GM19328 (cell line): ENCODE data around the gene RABL3.
A peak's percentile ranks its signal among the peaks of the same experiment; 100 is the strongest.
"Not testable (repeated sequence)": the region's sequence is repeated elsewhere in the genome, so short reads cannot be mapped to it uniquely, and the experiment has no call there.

Source experiments
- ATAC-seq: cut with Tn5 transposase; IDR thresholded peaks from one replicate; pipeline ENCODE4 v1.9.1; 2021; ENCODE audit warnings: mild to moderate bottlenecking, moderate library complexity; ENCODE audit not compliant: unreplicated experiment

Gene RABL3

DNA sequence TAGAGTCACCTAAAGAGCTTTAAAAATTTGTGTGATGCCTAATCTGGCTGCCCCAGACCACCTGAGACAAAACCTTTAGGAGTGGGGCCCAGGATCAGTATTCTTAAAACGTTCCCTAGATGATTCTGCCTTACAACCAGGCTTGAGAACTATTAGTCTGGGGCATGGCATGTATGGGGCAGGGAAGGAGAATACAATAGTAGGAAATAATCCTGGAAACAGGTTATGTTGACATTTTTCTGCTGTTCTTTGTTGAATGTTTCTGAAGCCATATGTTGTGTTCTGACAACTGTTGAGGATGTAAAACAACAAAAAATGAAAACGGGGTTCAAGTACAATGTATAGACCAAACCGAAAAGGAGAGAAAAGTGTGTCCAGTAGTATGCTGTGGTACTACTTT is 3.1 kb upstream of the RABL3 start:
- ATAC-seq: no peak

DNA sequence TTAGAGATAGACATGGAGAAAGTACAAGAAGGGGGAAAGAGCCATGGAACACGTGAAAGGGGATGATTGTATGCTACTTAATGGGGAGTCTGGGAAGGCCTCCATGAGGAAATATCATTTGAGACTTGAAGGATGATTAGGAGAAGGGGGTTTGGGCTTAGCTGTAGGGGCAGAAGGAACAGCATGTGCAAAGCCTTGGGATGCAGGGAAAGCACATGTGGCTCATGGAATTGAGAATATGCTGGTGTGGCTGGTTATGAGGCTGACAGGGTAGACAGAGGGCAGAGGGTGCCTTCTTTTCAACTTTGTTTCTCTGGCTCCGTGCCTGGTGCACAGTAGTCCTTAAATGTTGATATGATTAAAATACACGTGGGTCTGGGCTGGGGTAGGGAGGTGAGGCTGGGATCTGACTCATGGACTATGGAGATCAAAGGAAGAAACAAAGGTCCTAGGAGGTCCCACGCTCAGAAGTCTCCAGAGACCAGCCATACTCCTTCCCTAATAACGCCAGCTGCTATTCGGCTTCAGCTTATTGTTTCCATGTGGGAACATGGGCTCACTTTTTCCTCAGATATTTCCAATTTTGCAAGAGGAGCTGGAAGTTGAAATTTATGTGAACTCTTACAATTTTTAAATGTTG is 1.4 kb upstream of the RABL3 start:
- no peak for ATAC-seq

DNA sequence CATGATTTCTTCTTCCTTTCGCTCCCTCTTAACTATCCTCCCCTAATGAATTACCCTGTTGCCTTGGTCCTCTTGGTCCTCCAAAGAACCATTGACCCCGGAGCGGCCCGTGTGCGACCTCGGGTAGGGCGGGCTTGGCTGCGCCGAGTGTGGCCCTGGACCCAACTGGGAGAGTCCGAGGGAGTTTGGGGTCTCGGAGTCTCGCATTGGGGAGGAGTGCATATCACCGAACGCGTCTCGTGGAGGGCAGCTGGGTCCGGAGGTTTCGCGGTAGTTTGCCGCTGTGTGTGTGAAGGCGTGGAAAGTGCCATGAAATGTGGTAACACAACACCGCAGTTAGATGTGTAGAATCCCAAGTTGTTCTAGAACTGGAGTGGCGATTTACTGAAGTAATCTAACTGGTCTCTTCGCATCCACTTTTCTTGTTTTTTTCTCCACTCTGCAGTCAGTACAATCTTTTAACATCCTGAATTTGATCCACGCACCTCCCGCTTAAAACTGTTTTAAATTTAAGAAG is 591 bp upstream of the RABL3 start:
- peak; percentile 24 for ATAC-seq

DNA sequence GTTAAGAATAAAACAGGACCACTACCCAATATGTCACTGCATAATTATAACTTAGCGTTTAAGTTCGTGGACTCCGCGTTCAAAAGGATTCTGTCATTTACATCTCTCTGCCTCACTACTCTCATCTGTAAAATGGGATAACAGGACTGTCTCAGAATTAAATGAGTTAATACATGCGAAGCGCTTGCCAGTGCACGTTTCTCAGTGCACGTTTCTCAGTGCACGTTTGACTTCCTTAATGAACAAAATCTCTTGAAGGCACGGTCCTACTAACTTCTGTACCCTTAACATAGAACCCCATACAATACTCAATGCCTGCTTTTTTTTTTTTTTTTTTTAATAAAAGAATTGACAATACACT is 499 bp downstream of the RABL3 start:
- ATAC-seq: peak; percentile 14

DNA sequence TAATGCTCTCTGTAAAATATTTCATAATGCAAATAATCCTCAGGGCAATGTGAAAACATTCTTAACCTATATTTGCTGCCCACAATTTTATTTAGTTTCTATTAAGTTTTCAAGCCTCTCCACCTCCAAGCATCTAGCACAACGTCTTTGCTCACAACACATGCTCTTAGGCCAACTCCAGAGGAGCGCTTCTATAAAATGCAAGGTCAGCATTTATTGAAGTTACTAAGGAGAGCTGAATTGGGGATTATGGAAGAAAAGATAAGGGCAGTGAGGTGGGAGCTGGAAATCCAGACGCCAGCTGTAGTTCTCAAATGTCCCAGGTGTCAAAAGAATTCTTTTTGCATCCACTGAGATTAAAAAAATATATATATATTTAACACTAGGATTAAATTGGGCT is 996 bp downstream of the RABL3 start:
- ATAC-seq: no peak

DNA sequence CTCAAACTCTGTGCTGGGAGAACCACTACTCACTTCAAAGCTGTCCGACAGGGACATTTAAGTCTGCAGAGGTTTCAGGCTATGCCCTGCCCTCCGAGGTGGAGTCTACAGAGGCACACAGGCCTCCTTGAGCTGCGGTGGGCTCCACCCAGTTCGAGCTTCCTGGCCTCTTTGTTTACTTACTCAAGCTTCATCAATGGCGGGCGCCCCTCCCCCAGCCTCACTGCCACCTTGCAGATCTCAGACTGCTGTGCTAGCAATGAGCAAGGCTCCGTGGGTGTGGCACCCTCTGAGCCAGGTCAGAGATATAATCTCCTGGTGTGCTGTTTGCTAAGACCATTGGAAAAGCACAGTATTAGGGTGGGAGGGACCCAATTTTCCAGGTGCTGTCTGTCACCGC is 4.3 kb downstream of the RABL3 start:
- ATAC-seq: not testable (repeated sequence)

DNA sequence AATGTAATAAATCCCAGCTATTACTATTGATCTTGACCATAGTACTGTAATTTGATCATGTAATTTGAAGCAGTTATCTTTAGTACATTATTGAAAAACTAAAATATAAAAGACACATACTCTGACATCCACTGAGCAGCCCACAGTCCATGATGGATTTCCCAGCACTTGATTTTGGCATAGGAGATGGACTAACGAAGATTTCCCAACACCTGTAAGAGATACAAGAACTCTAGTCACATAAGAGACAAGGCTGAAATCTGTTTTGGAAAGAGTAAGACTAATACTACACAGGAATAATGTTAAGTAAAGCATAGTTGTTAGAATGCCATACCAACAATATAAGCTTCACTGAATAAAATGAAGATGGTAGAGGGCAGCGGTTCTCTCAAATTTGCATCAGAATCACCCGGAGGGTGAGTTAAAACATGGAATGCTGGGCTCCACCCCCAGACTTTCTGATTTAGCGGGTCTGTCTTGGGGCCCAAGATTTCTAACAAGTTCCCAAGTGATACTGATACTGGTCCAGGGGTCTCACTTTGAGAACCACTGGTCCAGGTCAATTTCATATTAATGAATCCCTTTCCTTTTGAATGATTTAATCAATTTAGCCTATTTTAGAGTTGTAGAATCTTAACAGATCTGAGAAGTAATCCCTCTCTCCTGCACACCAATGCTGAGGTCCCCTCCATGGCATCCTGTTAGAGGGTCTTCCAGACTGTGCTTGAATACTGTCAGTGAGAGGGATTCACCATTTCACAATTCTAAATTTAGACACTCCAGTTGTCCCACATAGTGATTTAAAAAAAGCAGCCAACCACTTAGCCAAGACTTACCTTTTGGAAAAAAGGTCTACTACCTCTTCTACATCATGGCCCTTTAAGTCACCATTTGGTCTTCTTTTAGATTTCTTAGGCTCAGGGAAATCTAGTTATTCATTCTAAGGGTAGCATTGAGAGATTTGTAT is 11.5 kb downstream of the RABL3 start:
- no peak for ATAC-seq

DNA sequence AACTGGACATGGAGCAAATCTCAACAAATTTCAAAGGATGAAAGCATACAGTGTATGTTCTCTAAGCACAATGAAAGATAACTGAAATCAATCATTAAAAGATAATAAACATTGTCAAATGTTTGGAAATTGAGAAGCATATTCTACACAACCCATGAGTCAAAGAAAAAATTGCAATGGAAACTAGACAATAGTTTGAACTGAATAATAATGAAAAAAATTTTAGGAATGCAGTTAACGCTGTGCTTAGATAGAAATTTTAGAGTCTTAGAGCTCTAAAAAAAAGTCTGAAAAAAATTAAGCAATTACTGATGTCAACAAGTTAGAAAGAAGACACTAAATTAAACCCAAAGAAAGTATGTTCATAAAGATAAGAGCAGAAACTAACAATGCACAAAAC is 15.5 kb downstream of the RABL3 start:
- ATAC-seq: no peak

DNA sequence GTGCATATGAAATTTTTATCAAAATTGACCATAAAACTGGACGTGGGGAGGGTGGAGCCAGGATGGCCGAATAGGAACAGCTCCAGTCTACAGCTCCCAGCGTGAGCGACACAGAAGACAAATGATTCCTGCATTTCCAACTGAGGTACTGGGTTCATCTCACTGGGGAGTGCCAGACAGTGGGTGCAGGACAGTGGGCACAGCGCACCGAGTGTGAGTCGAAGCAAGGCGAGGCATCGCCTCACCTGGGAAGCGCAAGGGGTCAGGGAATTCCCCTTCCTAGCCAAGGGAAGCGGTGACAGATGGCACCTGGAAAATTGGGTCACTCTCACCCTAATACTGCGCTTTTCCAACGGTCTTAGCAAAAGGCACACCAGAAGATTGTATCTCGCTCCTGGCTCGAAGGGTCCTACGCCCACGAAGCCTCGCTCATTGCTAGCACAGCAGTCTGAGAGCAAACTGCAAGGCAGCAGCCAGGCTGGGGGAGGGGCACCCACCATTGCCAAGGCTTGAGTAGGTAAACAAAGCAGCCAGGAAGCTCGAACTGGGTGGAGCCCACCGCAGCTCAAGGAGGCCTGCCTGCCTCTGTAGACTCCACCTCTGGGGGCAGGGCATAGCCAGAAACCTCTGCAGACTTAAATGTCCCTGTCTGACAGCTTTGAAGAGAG is 23.0 kb downstream of the RABL3 start:
- ATAC-seq: not testable (repeated sequence)

DNA sequence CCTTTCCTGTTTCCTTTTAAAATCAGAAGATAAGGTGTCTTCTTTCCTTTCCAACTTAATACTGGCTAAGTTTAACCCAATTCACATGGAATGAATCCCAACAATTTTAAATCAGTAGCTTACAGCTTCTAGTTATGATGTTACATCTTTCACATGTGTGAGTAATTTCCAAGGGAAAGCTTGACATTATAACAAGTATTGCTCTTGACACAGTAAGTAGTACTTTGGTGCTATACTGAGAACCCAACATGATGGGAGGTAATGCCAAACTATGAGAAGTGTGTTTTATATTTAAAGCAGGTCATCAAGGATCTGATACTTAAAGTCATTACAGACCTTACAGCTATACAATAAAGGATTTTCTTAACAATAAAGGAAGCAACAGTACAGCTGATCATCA is 29.1 kb downstream of the RABL3 start:
- ATAC-seq: no peak

DNA sequence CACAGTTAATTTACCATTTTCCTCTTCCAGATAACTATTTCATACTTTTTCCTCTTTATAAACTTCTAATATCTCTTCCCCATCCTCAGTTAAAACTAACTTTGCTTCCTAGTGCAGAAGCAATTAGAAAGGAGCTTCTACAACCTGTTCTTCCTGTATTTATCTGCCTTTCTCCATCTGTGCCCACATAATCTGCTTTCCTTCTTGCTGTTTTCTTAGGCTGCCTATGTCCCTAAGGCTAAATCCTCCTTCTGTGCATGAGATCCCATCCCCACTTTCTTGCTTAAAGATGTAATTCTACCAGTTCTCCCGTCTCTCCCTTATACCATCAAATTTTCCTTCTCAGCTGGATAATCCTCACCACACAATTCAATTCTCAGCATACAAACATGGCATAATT is 31.9 kb downstream of the RABL3 start:
- no peak for ATAC-seq

DNA sequence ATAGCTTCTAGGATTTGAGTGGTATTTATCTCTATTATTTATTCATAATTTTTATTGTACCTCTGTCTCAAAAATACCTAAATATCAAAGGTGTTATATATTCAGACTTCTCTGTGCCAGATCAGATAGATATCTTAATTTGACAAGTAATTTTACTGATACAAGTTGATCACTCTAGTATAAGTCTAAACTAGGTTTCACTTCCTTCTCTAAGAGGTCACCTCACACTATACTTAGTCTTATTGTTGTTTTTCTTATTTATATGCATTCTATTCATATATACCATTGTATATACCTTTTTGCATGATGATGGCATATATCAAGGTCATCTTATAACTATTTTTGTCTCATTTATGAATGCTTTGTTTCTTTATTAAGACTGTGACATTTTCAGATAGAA is 33.9 kb downstream of the RABL3 start:
- ATAC-seq: no peak

DNA sequence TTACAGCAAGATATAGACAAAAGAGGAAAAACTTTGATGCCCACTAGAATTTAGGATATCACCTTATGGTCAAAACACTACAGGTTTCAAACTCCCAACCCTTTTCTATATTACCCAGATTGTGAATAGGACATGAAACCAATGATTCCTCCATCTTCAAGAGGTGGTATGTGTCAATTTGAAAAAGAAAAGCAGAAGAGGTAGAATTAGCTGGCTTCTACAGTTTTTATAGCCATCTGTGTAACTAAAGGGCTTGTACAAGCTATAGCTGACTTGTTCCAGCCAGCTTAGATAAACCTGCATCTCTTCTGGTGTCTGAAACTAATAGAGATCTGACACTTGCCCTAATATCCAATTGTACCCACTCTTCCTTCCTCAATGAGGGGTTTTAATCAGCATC is 35.4 kb downstream of the RABL3 start:
- ATAC-seq: no peak

DNA sequence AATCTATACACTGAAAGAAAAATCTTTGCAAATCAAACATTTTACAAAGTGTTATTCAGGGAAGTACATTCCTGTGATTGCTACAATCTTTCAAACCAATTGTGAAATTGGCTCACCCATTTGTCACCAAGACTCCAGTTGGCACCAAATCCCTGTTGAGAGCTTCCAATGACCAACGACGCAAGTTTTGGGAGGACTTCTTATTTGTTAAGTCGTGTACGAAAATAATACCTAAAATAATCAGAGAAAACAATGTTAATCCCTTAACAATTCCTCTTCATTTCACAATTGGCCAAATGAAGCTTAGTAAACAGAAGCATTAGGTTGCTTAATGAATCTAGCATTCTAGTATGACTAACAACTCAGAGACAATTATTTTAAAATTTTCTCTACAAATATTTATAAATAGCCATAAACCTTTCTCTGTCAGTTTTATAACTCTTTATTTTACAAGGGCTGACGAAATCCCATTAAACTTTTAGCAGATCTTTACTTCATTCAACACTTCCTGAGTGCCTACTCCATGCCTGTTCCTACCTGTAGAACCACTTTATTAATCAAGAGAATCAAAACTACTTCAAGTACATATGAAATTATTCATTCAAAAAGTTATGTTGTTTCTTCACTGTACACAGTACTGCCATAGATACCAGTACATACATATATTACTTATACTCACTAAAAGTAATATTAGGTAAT is 36.3 kb downstream of the RABL3 start:
- no peak for ATAC-seq

DNA sequence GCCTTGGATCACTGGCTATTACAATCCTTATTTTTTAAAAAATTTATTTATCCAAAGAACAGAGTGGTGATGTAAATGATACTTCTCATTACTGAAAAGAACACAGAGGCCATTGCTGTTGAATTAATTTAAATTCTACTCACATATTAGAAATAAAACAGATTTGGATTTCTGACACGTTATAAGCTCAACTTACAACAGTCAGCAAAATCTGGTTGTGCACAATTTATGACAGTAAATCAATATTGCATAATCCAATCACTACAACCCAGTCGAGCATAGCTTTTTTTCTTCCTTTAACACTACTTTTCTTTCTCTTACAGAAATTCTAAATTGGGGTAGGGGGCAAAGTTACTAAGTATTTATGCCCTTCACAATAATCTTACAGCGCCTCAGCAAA is 43.0 kb downstream of the RABL3 start:
- ATAC-seq: no peak

DNA sequence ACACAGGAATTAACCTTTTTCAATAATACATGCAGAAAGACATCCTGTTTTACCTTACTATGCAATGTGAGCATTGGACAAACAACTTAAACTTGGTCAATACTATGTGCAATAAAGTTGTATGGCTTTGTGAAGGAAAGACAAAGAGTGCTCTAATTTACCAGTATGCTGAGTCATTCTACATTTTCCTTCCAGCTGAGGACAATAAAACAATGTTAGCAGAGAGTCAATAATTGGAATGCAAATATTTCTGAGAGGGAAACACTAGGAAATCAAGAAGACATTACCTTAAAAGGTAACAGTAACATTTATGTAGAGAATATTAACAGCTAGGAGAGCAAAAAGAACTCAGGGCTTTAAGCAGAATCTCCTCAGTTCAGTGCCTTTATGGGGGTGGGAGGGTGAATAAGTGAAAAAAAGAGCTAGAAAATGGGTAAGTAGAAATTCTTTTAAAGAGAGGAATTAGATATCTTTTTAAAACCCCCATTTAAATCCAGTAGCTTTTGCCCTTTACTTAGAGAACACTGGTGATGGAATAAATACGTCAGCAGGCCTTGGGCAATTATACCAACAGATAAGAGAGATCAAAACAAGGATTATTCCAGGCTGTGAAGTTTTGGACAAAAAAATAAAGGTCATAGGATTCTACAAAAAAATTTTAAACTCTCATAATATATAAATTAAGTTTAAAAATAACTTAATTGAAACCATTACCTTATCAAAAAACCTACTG is 48.7 kb downstream of the RABL3 start:
- no peak for ATAC-seq

DNA sequence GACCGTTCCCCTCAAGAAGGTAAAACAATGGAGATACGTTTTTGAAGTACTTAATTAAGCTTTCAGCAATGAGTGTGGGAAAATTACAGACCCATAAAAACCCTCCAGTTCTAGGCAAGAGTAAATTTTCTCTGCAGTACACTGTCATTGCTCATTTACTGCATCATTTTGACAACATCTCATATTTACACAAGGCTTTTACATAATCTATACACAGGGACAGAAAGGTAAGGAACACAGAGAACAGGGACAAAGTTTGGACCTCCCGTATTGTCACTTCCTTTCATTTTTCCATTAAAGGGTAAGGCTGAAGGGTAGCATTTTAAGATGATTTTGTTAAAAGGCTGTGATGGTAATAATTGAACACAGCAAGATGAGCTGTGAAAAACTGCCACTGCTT is 52.9 kb downstream of the RABL3 start:
- ATAC-seq: no peak

DNA sequence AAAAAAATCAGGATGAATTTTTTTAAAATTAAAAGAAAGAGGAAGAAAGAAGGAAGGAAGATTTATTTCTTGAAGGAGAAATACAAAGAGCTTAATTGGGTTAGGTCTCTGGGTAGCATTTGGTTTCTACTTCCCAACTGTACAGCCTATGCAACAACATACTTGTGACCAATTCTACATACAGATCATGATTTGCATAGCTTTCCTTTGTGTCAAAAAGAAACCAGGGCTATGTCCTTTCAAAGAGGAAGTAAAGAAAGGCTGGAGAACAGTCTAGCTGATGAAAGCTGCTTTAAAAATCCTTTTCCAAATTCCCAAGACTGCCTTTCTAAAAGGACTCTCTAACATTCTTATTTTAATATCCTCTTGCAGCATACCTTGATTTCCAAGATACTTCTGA is 54.2 kb downstream of the RABL3 start:
- peak; percentile 97 for ATAC-seq

DNA sequence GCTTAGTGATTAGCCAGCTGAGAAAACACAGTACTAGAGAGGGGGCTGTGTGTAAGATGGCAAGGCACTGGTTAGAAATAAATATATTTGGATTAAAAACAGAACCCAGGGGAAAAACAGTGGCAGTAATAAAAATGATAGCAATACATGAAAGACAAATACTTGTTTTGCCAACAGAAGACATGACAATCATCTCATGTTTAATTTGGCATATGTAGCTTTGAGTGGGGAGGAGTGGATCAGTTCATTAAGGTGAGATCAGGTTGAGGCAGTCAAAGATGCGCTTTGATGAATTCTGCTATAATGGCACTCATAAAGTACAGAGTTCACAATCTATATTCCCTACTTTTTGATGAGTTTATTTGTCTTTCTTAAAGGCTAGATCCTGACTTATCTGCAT is 56.9 kb downstream of the RABL3 start:
- no peak for ATAC-seq

DNA sequence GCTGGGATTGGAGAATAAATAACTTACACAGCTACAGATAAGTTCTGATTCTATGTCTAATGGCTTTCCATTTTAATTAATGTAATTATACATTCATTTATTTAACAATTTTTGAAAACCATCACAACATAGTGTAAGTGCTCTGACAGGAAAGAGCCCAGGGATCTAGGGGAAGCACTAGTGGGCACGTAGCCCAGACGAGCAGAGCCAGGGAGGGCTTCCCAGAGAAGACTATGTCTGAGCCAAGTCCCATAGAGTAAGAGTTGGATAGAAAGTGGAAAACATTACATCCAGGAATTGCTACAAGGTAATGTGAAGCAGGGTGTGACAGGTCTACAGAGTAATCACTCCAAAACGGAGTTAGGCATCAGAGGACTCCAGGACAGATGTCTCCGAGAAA is 57.4 kb downstream of the RABL3 start:
- ATAC-seq: no peak
